Type B pancreatic cell (in vitro differentiated cells): ENCODE data around the gene RRP15. TPM values are rescaled to one million over a fixed set of nuclear protein-coding genes. Genes with fewer than 3 reads are reported as not detected.
A peak's percentile ranks its signal among the peaks of the same experiment; 100 is the strongest.

Experiments
- DNase-seq: peaks from one replicate; pipeline ENCODE4 v3.0.0; 2021; ENCODE audit warnings: mixed read lengths; ENCODE audit not compliant: unreplicated experiment; ENCODE audit errors: extremely low spot score
- H3K27ac Mint-ChIP-seq: 2 replicates; pipeline ENCODE4 v1.8.0; 2021; ENCODE audit warnings: mild to moderate bottlenecking, mixed read lengths
- H3K27me3 Mint-ChIP-seq: 2 replicates; pipeline ENCODE4 v1.8.0; 2021; ENCODE audit warnings: mixed read lengths
- H3K36me3 Mint-ChIP-seq: 2 replicates; pipeline ENCODE4 v1.8.0; 2021; ENCODE audit warnings: mixed read lengths
- H3K4me1 Mint-ChIP-seq: one replicate; pipeline ENCODE4 v1.8.0; 2021; ENCODE audit warnings: mixed read lengths; ENCODE audit not compliant: unreplicated experiment
- H3K4me3 Mint-ChIP-seq: 2 replicates; pipeline ENCODE4 v1.8.0; 2021; ENCODE audit warnings: mild to moderate bottlenecking, mixed read lengths
- H3K9me3 Mint-ChIP-seq: 2 replicates; pipeline ENCODE4 v1.8.0; 2021; ENCODE audit warnings: mixed read lengths
- CTCF ChIP-seq: fragments of 200-600 bp; sonication (generic); conservative IDR thresholded peaks from 2 replicates; pipeline ENCODE4 v1.5.0; 2021; ENCODE audit warnings: antibody characterized with exemption, mild to moderate bottlenecking
- total RNA-seq: library from RNA; stranded (reverse); gene quantifications from 2 replicates; pipeline ENCODE4 v1.2.1, GENCODE V29; 2021; ENCODE audit warnings: low replicate concordance

The RRP15 gene
- total RNA-seq, 1 donor from 2014 or later: 22.9 TPM

- Mint-ChIP-seq H3K9me3 (no peaks in the 10 kb centered on the region), H3K4me1 (peaks cover 20% of the 10 kb centered on the region), H3K36me3 (peaks cover 17% of the 10 kb centered on the region), H3K4me3 (no peak overlapping the region), H3K27me3 (no peaks in the 10 kb centered on the region), H3K27ac (no peak overlapping the region)
- no peak for TF ChIP-seq CTCF
- no peak for DNase-seq
Measured at GRCh38 chr1:218297867-218298266, 12.8 kb downstream of the RRP15 start.

- Mint-ChIP-seq H3K4me1 (peaks cover 20% of the 10 kb centered on the region), H3K4me3 (no peak overlapping the region), H3K27ac (no peak overlapping the region), H3K36me3 (peaks cover 17% of the 10 kb centered on the region), H3K27me3 (no peaks in the 10 kb centered on the region), H3K9me3 (no peaks in the 10 kb centered on the region)
- TF ChIP-seq CTCF: no peak
- DNase-seq: no peak
Measured at GRCh38 chr1:218298398-218298797, 13.3 kb downstream of the RRP15 start.

GRCh38 chr1:218299416-218299815, 14.3 kb downstream of the RRP15 start:
- H3K27ac Mint-ChIP-seq: no peak overlapping the region
- peaks cover 10% of the 10 kb centered on the region for H3K36me3 Mint-ChIP-seq
- peaks cover 24% of the 10 kb centered on the region for H3K4me1 Mint-ChIP-seq
- TF ChIP-seq CTCF: peak; percentile 67
- no peak for DNase-seq
- H3K4me3 Mint-ChIP-seq: no peak overlapping the region
- H3K9me3 Mint-ChIP-seq: no peaks in the 10 kb centered on the region
- no peaks in the 10 kb centered on the region for H3K27me3 Mint-ChIP-seq

GRCh38 chr1:218301217-218301616, 16.1 kb downstream of the RRP15 start:
- H3K9me3 Mint-ChIP-seq: no peaks in the 10 kb centered on the region
- TF ChIP-seq CTCF: no peak
- H3K27me3 Mint-ChIP-seq: no peaks in the 10 kb centered on the region
- no peak overlapping the region for H3K27ac Mint-ChIP-seq
- peaks cover 17% of the 10 kb centered on the region for H3K36me3 Mint-ChIP-seq
- DNase-seq: no peak
- peaks cover 37% of the 10 kb centered on the region for H3K4me1 Mint-ChIP-seq
- no peak overlapping the region for H3K4me3 Mint-ChIP-seq

- Mint-ChIP-seq H3K27me3 (no peaks in the 10 kb centered on the region), H3K36me3 (peaks cover 14% of the 10 kb centered on the region), H3K4me3 (no peak overlapping the region), H3K4me1 (peaks cover 37% of the 10 kb centered on the region), H3K9me3 (no peaks in the 10 kb centered on the region), H3K27ac (no peak overlapping the region)
- DNase-seq: no peak
- no peak for TF ChIP-seq CTCF
Measured at GRCh38 chr1:218302155-218302554, 17.1 kb downstream of the RRP15 start.
